Mucosa of gallbladder (tissue), 1 donor: ENCODE results near the gene ZNF365. TPM values are rescaled to one million over a fixed set of nuclear protein-coding genes. Genes with fewer than 3 reads are reported as not detected.
"Not testable (repeated sequence)": the region's sequence is repeated elsewhere in the genome, so short reads cannot be mapped to it uniquely, and the experiment has no call there.

Experiments
- DNase-seq: peaks from one replicate; pipeline ENCODE4 v3.0.0-alpha.2; 2020; ENCODE audit warnings: low spot score
- total RNA-seq: library from RNA; stranded (reverse); gene quantifications from one replicate; pipeline ENCODE4 v1.2.1, GENCODE V29; 2021
- donor health status: DM: no; HTN: no; CAD: no.

The ZNF365 gene
- total RNA-seq, 1 donor from 2014 or later = 0.40 TPM

GRCh38 chr10:62377966-62378365 lies 3.8 kb downstream of the ZNF365 start:
- no peak for DNase-seq

GRCh38 chr10:62378877-62379276 lies 4.7 kb downstream of the ZNF365 start:
- not testable (repeated sequence) for DNase-seq

- no peak for DNase-seq
These were observed 5.2 kb downstream of the ZNF365 start for GRCh38 chr10:62379394-62379793.

- no peak for DNase-seq
These were observed 5.8 kb downstream of the ZNF365 start for GRCh38 chr10:62380016-62380415.

- no peak for DNase-seq
These were observed 7.4 kb downstream of the ZNF365 start for GRCh38 chr10:62381385-62382102.

DNA sequence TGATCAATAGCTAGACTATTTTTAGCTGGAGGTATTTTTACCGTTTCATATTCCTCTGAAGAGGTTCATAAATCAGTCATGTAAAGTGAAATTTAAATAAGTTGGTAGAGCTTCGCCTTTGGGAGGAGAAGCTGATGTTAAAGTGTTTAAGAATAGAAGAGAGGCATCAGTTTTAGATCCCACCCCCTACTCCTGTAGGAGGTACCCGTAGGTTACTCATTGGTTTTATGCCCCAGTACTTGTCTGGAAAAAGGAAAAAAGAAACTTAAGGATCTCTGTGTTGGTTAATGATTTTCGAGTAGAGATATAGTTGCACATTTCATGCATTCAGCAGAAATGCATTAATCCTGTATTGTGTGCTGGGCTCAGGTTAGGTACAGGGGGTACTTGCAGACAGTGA lies 8.7 kb downstream of the ZNF365 start:
- no peak for DNase-seq

DNA sequence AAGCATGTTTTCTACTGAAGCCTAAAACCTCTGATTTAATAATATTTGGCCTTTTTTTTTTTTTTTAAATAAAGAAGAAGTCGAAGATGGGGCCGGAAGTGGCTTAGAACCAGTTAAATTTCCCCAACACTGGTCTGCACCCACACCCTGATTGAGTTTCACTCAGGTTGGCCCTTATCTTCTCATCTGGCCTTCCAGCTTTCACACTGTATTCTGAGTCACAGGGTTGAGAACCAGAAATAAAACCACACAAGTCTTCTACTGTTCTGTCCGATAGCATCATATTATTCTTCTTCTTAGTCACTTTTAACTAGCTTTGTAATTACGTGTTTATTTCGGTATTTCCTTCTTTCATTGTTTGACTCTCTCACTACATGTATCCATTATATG lies 9.9 kb downstream of the ZNF365 start:
- DNase-seq = no peak

DNA sequence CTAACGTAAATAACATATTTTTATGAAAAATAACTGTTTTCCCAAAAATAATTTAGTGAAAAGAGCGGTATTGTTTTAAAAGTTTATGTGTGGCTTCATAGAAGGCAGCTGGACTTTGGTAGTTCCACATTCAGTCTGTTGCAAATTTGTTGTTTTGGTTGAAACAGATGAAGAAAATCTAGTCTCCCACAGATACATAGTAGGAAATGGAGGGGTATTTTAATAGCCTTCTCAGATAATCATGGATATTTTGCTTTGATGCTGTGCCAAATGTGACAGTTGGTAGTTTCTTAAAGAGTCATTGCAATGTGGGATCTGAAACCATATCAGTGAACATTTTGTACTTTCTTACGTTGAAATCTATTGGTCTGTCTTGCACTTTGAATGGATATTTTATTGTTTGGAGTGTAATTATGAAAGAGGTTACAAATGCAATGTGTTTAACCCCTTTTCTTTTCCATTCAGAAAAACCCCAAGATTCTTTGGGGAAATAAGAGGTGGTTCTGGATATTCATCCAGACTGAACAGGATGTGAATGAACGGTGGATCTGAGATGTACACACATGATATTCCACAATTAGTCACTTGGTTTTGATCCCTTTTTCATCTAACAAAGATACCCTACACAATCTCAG lies 10.4 kb downstream of the ZNF365 start:
- no peak for DNase-seq

GRCh38 chr10:62386356-62387320 lies 12.5 kb downstream of the ZNF365 start:
- DNase-seq = no peak

GRCh38 chr10:62388328-62388727 lies 14.2 kb downstream of the ZNF365 start:
- DNase-seq = no peak

- DNase-seq = no peak
These were observed 16.5 kb downstream of the ZNF365 start for GRCh38 chr10:62390497-62391176.

DNA sequence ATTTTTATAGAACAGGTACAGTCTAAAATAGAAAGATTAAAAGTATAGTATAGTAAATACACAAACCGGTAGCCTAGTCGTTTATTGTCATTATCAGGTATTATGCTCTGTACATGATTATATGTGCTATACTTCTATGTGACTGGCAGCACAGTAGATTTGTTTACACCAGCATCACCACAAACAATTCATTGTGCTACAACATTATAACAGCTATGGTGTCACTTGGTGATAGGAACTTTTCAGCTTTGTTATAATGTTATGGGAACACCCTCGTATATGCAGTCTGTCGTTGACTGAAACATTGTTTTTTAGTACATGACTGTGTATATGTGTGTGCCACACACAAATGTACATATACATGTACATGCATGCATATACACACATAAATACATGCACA lies 19.1 kb downstream of the ZNF365 start:
- DNase-seq = no peak

DNA sequence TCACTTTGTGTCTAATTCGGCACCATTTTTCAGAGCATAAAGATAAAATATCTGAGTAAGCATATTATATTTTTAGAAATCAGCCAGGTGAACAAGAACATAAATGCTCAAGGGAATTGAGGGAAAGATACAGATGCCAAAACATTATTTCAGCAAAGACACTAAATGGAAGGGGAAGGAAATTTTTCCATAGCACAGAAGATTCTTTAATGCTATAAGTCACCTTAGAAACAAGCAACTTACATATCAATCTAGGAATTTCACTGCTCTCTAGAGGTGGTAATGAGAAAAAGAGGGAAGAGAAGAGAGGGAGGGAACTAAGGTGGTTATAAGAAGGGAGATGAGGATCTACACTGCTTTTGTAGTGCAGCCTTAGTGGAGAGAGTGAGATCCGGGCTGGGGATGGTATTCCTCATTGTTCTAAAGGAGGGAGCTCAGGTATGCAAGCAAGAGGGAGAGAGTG lies 20.4 kb downstream of the ZNF365 start:
- DNase-seq = no peak

DNA sequence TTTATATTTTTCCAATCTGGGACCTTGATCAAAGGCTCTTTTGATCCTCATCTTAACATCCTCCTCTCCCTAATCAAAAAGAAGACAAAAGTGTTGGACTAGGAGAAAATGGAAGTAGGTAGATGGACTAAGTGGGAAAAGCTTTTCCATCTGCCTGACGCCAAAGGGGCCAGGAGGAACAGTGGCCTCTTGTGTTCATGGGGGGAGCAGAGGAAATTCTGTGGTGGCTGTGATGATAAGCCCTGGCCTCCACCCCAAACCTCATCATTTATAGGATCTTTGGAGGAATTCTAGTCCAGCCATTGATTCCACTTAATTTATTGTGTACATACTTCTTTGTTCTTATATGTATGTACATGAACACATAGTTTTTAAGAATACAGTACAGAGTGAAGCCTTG lies 21.7 kb downstream of the ZNF365 start:
- no peak for DNase-seq

DNA sequence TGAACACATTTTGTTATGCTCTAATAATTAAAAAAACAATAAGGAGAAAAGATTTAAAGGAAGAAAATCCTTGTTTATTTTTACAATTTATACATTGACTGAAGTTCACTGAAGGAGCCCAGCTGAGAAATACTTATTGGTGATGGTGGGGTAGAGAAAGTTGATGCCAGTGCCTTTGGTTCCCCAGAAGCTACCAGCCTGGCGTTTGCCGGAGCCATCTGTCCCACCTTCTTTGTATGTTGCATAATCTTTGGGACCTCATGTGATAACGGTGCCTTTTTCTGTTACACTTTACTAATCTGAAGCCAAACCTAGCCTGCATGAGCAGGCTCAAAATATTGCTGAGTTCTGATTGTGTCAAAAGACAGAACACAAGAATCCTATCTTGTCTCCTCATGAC lies 22.7 kb downstream of the ZNF365 start:
- DNase-seq = no peak

DNA sequence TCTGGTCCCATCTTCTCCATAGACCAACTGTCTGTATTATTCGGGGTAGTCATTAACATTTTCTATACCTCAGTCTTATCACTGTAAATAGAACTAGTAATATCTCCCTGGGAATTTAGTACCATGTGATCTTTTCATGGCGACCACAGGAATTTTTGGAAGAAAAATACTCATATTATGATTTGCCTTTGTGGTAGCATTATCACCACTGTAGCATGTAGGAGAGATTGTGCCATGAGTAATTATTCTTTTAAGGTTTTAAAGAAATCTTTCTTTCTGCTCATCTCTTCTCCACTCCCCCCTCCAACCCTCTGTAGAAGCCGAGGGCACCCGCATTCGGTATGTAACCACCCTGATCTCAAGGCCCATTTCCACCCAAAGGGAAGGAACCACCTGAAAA lies 25.0 kb downstream of the ZNF365 start:
- DNase-seq = no peak

GRCh38 chr10:62402508-62402907 lies 28.3 kb downstream of the ZNF365 start:
- no peak for DNase-seq

DNA sequence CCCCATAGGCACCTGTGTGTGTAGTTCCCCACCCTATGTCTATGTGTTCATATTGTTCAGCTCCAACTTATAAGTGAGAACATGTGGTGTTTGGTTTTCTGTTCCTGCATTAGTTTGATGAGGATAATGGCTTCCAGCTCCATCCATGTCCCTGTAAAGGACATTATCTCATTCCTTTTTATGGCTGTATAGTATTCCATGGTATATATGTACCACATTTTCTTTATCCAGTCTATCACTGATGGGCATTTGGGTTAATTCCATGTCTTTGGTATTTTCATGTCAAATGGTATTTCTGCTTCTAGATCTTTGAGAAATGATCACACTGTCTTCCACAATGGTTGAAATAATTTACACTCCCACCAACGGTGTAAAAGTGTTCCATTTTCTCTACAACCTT lies 36.4 kb downstream of the ZNF365 start:
- not testable (repeated sequence) for DNase-seq

DNA sequence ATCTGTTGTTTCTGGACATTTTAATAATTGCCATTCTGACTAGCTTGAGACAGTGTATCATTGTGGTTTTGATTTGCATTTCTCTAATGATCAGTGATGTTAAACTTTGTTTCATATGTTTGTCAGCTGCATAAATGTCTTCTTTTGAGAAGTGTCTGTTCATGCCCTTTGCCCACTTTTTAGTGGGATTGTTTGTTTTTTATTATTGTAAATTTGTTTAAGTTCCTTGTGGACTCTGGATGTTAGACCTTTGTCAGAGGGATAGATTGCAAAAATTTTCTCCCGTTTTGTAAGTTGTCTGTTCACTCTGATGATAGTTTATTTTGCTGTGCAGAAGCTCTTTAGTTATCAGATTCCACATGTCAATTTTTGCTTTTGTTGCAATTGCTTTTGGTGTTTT lies 36.8 kb downstream of the ZNF365 start:
- DNase-seq = not testable (repeated sequence)

- DNase-seq = no peak
These were observed 38.9 kb downstream of the ZNF365 start for GRCh38 chr10:62413048-62413447.

DNA sequence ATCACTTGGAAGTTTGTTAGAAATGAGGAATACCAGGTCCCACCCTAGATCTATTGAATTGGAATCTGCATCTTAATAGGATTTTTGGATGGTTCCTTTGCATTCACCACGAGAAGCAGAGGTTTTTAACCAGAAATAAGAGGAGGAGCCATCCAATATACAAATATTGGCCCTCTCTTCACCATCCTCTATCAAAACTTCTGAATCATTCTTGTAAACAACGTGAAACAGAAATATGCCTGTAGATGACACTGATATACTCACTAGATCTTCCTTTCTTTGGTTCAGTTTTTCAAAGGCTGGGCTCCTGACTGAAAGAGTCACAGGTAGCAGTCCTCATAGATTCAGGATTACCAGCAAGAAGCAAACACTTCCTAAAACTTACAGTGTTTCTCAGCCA lies 39.5 kb downstream of the ZNF365 start:
- DNase-seq = no peak

- DNase-seq = no peak
These were observed 40.2 kb downstream of the ZNF365 start for GRCh38 chr10:62414359-62414758.
